DMS 273 (cell line): ENCODE measurements around the gene SAMD8.
A peak's percentile ranks its signal among the peaks of the same experiment; 100 is the strongest.
"Not testable (repeated sequence)": the region's sequence is repeated elsewhere in the genome, so short reads cannot be mapped to it uniquely, and the experiment has no call there.

Experiments
- DNase-seq: peaks from one replicate; lab custom pipeline; 2025; ENCODE audit not compliant: unreplicated experiment; lab: John Stamatoyannopoulos, UW

The SAMD8 gene

GRCh38 chr10:75137533-75138438 is 26.3 kb downstream of the SAMD8 start:
- DNase-seq: peak; percentile 12

- DNase-seq: no peak
Observed at GRCh38 chr10:75140246-75140645, 28.8 kb downstream of the SAMD8 start.

GRCh38 chr10:75143353-75143752 is 31.9 kb downstream of the SAMD8 start:
- DNase-seq: no peak

GRCh38 chr10:75145590-75145989 is 34.1 kb downstream of the SAMD8 start:
- DNase-seq: no peak

- DNase-seq: no peak
Observed at GRCh38 chr10:75146780-75147179, 35.3 kb downstream of the SAMD8 start.

GRCh38 chr10:75150656-75151055 is 39.2 kb downstream of the SAMD8 start:
- DNase-seq: no peak

- DNase-seq: no peak
Observed at GRCh38 chr10:75159519-75159918, 48.1 kb downstream of the SAMD8 start.

- DNase-seq: no peak
Observed at GRCh38 chr10:75165684-75166622, 54.5 kb downstream of the SAMD8 start.

- DNase-seq: no peak
Observed at GRCh38 chr10:75166623-75166972, 55.1 kb downstream of the SAMD8 start.

- DNase-seq: no peak
Observed at GRCh38 chr10:75168275-75168674, 56.8 kb downstream of the SAMD8 start.

GRCh38 chr10:75170215-75170614 is 58.8 kb downstream of the SAMD8 start:
- DNase-seq: no peak

GRCh38 chr10:75175046-75175445 is 63.6 kb downstream of the SAMD8 start:
- no peak for DNase-seq

GRCh38 chr10:75176046-75176445 is 64.6 kb downstream of the SAMD8 start:
- no peak for DNase-seq

- no peak for DNase-seq
Observed at GRCh38 chr10:75176736-75177135, 65.3 kb downstream of the SAMD8 start.

GRCh38 chr10:75179657-75180177 is 68.3 kb downstream of the SAMD8 start:
- DNase-seq: no peak

- DNase-seq: no peak
Observed at GRCh38 chr10:75180592-75180991, 69.1 kb downstream of the SAMD8 start.

- DNase-seq: no peak
Observed at GRCh38 chr10:75181073-75181472, 69.6 kb downstream of the SAMD8 start.

GRCh38 chr10:75186310-75186709 is 74.9 kb downstream of the SAMD8 start:
- DNase-seq: no peak

- peak; percentile 55 for DNase-seq
Observed at GRCh38 chr10:75187961-75188426, 76.5 kb downstream of the SAMD8 start.

- DNase-seq: not testable (repeated sequence)
Observed at GRCh38 chr10:75188522-75188921, 77.1 kb downstream of the SAMD8 start.

- no peak for DNase-seq
Observed at GRCh38 chr10:75189266-75190096, 78.0 kb downstream of the SAMD8 start.
